Tibial nerve (tissue), 3 donors: Measurements from ENCODE around the gene PDRG1.
A peak's percentile ranks its signal among the peaks of the same experiment; 100 is the strongest.

Experiments used
- POLR2A ChIP-seq, 2 donors: fragments of 450-650 bp; IDR thresholded peaks; one replicate each; pipeline ENCODE4 v1.6.1; 2017; ENCODE audit warnings: antibody characterized with exemption in 2 of 2, mild to moderate bottlenecking in 2 of 2, moderate library complexity in 2 of 2
- TF ChIP-seq, protein P1 (sequence below), 5 experiments: fragments of 200-600 bp in 3 of 5; fragments of 450-650 bp in 2 of 5; sonication (generic) in 3 of 5; IDR thresholded peaks; one replicate each; pipeline ENCODE4 v1.5.1; 2016 to 2019; ENCODE audit warnings: antibody characterized with exemption in 5 of 5, mild to moderate bottlenecking in 3 of 5, moderate library complexity in 2 of 5

DNA sequence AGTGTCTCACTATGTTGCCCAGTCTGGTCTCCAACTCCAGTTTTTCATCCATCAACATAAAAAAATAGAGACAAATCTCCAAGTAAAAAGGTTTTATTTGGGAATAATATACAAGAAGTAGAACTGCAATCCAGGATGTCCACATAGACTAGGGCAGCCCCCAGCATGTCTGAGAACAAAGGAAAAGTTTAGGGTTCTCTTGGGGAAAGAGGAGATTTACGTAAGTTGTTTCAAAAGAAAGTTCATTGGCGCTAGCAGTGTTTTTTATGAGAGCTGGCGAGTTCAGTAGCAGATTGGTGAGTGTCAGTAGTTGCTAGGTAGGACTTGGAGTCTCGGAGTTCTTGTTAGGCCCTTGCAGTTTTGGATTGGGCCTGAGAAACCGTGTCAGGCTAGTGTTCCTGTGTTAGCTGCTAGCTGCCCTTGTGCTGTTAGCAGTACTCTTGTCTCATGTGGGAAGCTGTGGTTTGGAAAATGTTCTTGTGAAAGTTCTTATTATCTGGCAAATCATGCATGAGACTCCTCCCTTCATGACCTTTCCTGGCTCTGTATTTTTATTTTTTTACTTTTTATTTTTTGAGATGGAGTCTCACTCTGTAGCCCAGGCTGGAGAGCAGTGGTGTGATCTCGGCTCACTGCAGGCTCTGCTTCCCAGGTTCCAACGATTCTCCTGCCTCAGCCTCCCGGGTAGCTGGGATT lies 56.7 kb downstream of the PDRG1 start:
- TF ChIP-seq, protein P1, sequence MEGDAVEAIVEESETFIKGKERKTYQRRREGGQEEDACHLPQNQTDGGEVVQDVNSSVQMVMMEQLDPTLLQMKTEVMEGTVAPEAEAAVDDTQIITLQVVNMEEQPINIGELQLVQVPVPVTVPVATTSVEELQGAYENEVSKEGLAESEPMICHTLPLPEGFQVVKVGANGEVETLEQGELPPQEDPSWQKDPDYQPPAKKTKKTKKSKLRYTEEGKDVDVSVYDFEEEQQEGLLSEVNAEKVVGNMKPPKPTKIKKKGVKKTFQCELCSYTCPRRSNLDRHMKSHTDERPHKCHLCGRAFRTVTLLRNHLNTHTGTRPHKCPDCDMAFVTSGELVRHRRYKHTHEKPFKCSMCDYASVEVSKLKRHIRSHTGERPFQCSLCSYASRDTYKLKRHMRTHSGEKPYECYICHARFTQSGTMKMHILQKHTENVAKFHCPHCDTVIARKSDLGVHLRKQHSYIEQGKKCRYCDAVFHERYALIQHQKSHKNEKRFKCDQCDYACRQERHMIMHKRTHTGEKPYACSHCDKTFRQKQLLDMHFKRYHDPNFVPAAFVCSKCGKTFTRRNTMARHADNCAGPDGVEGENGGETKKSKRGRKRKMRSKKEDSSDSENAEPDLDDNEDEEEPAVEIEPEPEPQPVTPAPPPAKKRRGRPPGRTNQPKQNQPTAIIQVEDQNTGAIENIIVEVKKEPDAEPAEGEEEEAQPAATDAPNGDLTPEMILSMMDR (IDR thresholded peaks at IDR 0.05): no peak
- TF ChIP-seq POLR2A (IDR thresholded peaks at IDR 0.05): peak in 1 of 2 donors; percentile 40
